HEK293 (cell line): ENCODE data around the gene SLC25A13.

Experiments
- CTCF ChIA-PET: fragments of 350-600 bp; formaldehyde crosslinking; extraction: SDS; loops from one replicate; lab custom pipeline; 2021; ENCODE audit warnings: antibody characterized with exemption; lab: Yijun Ruan, JAX
- POLR2A ChIA-PET: fragments of 300-600 bp; formaldehyde crosslinking; extraction: SDS; loops from one replicate; lab custom pipeline; 2020; ENCODE audit warnings: antibody characterized with exemption, inconsistent platforms; lab: Yijun Ruan, JAX
- H3K27ac ChIP-seq: fragments of 200-500 bp; sonication (Bioruptor generic); 2 replicates; pipeline ENCODE4 v1.5.1; 2014; ENCODE audit warnings: low read depth, low read length, control low read depth, inconsistent platforms; ENCODE audit errors: extremely low read depth
- H3K36me3 ChIP-seq, 2 experiments: fragments of 200-500 bp in 1 of 2; sonication (Bioruptor generic) in 1 of 2; 1 replicate in 1 of 2; 2 replicates in 1 of 2; pipeline ENCODE4 v1.5.1; 2014 to 2017; ENCODE audit warnings: inconsistent platforms in 2 of 2, low read length in 2 of 2; ENCODE audit not compliant: control insufficient read depth in 2 of 2, insufficient read depth in 1 of 2
- H3K4me1 ChIP-seq: fragments of 200-500 bp; sonication (Bioruptor generic); 2 replicates; pipeline ENCODE4 v1.5.1; 2014; ENCODE audit warnings: mild to moderate bottlenecking, low read length, inconsistent platforms; ENCODE audit not compliant: control insufficient read depth, insufficient read depth
- H3K4me3 ChIP-seq: 2 replicates; pipeline ENCODE4 v1.5.1; 2011; ENCODE audit warnings: low read depth, mild to moderate bottlenecking, control low read depth, low read length, moderate library complexity
- H3K9me3 ChIP-seq: fragments of 200-500 bp; sonication (Bioruptor generic); 2 replicates; pipeline ENCODE4 v1.5.1; 2014; ENCODE audit warnings: low read depth, low read length, inconsistent platforms; ENCODE audit not compliant: control insufficient read depth, insufficient read depth
- BCL11B ChIP-seq: fragments of 450-650 bp; formaldehyde crosslinking; IDR thresholded peaks from 2 replicates; pipeline ENCODE4 v1.5.1; 2016; ENCODE audit warnings: low read depth, missing biosample characterization, missing genetic modification characterization
- GLIS1 ChIP-seq: fragments of 450-650 bp; formaldehyde crosslinking; IDR thresholded peaks from 2 replicates; pipeline ENCODE4 v1.5.1; 2016; ENCODE audit warnings: missing biosample characterization, missing genetic modification characterization
- KLF16 ChIP-seq: fragments of 450-650 bp; formaldehyde crosslinking; IDR thresholded peaks from 2 replicates; pipeline ENCODE4 v1.5.1; 2017; ENCODE audit warnings: missing biosample characterization, missing genetic modification characterization
- ZBTB20 ChIP-seq: fragments of 450-650 bp; formaldehyde crosslinking; IDR thresholded peaks from 2 replicates; pipeline ENCODE4 v1.5.1; 2016; ENCODE audit warnings: missing biosample characterization, missing genetic modification characterization
- ZFP41 ChIP-seq: fragments of 450-650 bp; formaldehyde crosslinking; IDR thresholded peaks from 2 replicates; pipeline ENCODE4 v1.5.1; 2016; ENCODE audit warnings: missing biosample characterization, missing genetic modification characterization, borderline replicate concordance
- ZNF121 ChIP-seq: fragments of 450-650 bp; formaldehyde crosslinking; IDR thresholded peaks from 2 replicates; pipeline ENCODE4 v1.5.1; 2016; ENCODE audit warnings: missing biosample characterization, missing genetic modification characterization
- ZNF140 ChIP-seq: fragments of 450-650 bp; formaldehyde crosslinking; IDR thresholded peaks from 2 replicates; pipeline ENCODE4 v1.5.1; 2016; ENCODE audit warnings: missing biosample characterization, missing genetic modification characterization
- ZNF239 ChIP-seq: fragments of 450-650 bp; formaldehyde crosslinking; IDR thresholded peaks from 2 replicates; pipeline ENCODE4 v1.5.1; 2016; ENCODE audit warnings: missing biosample characterization, missing genetic modification characterization
- ZNF394 ChIP-seq: fragments of 450-650 bp; formaldehyde crosslinking; IDR thresholded peaks from 2 replicates; pipeline ENCODE4 v1.5.1; 2016; ENCODE audit warnings: missing biosample characterization, missing genetic modification characterization, mild to moderate bottlenecking, moderate library complexity, borderline replicate concordance
- ZNF423 ChIP-seq: fragments of 450-650 bp; formaldehyde crosslinking; IDR thresholded peaks from 2 replicates; pipeline ENCODE4 v1.5.1; 2016; ENCODE audit warnings: missing biosample characterization, missing genetic modification characterization
- ZSCAN16 ChIP-seq: fragments of 450-650 bp; formaldehyde crosslinking; IDR thresholded peaks from 2 replicates; pipeline ENCODE4 v1.5.1; 2016; ENCODE audit warnings: missing biosample characterization, missing genetic modification characterization
- TF ChIP-seq, protein P1 (sequence below): fragments of 450-650 bp; formaldehyde crosslinking; IDR thresholded peaks from 2 replicates; pipeline ENCODE4 v1.5.1; 2016; ENCODE audit warnings: missing biosample characterization, missing genetic modification characterization, low read depth
- TF ChIP-seq, protein P2 (sequence below): fragments of 450-650 bp; formaldehyde crosslinking; IDR thresholded peaks from 2 replicates; pipeline ENCODE4 v1.5.1; 2016; ENCODE audit warnings: missing biosample characterization, missing genetic modification characterization, low read depth
- TF ChIP-seq, protein P3 (sequence below): fragments of 450-650 bp; formaldehyde crosslinking; IDR thresholded peaks from 2 replicates; pipeline ENCODE4 v1.5.1; 2016; ENCODE audit warnings: missing biosample characterization, missing genetic modification characterization
- TF ChIP-seq, protein P4 (sequence below): fragments of 450-650 bp; formaldehyde crosslinking; IDR thresholded peaks from 2 replicates; pipeline ENCODE4 v1.5.1; 2016; ENCODE audit warnings: missing biosample characterization, missing genetic modification characterization, borderline replicate concordance
- TF ChIP-seq, protein P5 (sequence below): fragments of 450-650 bp; formaldehyde crosslinking; IDR thresholded peaks from 2 replicates; pipeline ENCODE4 v1.5.1; 2016; ENCODE audit warnings: missing biosample characterization, missing genetic modification characterization

Gene SLC25A13

DNA sequence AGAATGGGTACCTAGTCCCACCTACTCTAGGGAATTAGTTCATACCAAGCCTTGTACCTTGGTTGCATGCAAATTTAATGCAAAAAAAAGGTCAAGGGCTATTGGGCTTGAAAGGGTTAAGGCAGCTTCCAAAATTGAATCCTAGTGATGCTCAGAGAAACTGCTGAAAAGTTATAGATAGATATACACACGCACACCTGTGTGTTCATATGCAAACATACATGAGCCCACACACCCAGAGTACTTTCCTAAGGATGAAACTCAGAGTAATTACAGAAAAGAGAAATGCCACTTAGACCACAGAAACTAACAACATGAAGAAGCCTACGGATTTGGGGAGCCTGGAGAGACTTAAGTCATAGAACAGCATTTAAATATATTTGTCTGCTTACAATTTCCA lies 1.5 kb downstream of the SLC25A13 start (continued):
- TF ChIP-seq ZSCAN16 (tag by site-specific recombination) = no peak
- TF ChIP-seq, protein P1, sequence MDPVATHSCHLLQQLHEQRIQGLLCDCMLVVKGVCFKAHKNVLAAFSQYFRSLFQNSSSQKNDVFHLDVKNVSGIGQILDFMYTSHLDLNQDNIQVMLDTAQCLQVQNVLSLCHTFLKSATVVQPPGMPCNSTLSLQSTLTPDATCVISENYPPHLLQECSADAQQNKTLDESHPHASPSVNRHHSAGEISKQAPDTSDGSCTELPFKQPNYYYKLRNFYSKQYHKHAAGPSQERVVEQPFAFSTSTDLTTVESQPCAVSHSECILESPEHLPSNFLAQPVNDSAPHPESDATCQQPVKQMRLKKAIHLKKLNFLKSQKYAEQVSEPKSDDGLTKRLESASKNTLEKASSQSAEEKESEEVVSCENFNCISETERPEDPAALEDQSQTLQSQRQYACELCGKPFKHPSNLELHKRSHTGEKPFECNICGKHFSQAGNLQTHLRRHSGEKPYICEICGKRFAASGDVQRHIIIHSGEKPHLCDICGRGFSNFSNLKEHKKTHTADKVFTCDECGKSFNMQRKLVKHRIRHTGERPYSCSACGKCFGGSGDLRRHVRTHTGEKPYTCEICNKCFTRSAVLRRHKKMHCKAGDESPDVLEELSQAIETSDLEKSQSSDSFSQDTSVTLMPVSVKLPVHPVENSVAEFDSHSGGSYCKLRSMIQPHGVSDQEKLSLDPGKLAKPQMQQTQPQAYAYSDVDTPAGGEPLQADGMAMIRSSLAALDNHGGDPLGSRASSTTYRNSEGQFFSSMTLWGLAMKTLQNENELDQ (tag by site-specific recombination) = no peak

DNA sequence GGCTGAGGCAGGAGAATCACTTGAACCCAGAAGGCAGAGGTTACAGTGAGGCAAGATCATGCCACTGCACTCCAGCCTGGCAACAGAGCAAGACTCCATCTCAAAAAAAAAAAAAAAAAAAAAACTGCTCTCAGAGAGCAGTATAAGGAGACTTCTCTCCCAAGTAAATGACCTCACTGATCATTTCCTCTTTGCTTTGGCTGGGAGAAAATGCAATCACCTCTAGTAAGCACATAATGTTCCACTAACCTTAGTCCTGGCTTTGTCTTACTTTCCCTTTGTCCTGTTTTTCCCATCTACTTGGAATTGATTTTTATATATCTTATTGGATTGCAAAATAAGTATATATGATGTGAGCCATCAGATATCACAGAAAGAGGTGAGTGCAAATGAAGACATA lies 2.5 kb downstream of the SLC25A13 start:
- no peak overlapping the region for H3K4me3 ChIP-seq
- ChIA-PET POLR2A (interaction anchor here (1.7 kb wide), 1 partner anchor 15 kb away, joined by 6 read pairs; no protein-coding TSS in a partner anchor), CTCF (interaction anchor here (0.6 kb wide), 1 partner anchor 14 kb away, joined by 3 read pairs; no protein-coding TSS in a partner anchor)
- no peaks in the 10 kb centered on the region for H3K9me3 ChIP-seq
- peaks cover 4% of the 10 kb centered on the region; the same call in 1 of the 2 replicates for H3K4me1 ChIP-seq
- TF ChIP-seq, protein P2, sequence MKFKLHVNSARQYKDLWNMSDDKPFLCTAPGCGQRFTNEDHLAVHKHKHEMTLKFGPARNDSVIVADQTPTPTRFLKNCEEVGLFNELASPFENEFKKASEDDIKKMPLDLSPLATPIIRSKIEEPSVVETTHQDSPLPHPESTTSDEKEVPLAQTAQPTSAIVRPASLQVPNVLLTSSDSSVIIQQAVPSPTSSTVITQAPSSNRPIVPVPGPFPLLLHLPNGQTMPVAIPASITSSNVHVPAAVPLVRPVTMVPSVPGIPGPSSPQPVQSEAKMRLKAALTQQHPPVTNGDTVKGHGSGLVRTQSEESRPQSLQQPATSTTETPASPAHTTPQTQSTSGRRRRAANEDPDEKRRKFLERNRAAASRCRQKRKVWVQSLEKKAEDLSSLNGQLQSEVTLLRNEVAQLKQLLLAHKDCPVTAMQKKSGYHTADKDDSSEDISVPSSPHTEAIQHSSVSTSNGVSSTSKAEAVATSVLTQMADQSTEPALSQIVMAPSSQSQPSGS (tag by site-specific recombination) = 0 out of 2 replicates have a peak, but pooled peaks have one; percentile 28
- no peak for TF ChIP-seq ZNF239 (tag by site-specific recombination)
- H3K36me3 ChIP-seq = no peaks in the 10 kb centered on the region
- H3K27ac ChIP-seq = no peak overlapping the region

DNA sequence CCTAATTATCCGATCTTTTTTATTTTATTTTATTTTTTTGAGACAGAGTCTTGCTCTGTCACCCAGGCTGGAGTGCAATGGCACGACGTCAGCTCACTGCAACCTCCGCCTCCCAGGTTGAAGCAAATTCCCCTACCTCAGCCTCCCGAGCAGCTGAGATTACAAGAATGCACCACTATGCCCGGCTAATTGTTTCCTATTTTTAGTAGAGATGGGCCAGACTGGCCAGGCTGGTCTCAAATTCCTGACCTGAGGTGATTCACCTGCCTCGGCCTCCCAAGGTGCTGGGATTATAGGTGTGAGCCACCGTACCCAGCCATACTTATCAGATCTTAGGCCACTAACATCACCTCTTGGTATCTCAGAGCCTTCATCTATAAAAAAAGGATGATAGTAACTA lies 4.9 kb downstream of the SLC25A13 start:
- Histone ChIP-seq H3K27ac (no peak overlapping the region), H3K36me3 (no peaks in the 10 kb centered on the region), H3K9me3 (no peaks in the 10 kb centered on the region), H3K4me3 (no peak overlapping the region), H3K4me1 (peaks cover 4% of the 10 kb centered on the region; the same call in 1 of the 2 replicates)
- TF ChIP-seq GLIS1 (tag by site-specific recombination) (peak; percentile 54), ZNF423 (tag by site-specific recombination) (no peak)
- TF ChIP-seq, protein P3, sequence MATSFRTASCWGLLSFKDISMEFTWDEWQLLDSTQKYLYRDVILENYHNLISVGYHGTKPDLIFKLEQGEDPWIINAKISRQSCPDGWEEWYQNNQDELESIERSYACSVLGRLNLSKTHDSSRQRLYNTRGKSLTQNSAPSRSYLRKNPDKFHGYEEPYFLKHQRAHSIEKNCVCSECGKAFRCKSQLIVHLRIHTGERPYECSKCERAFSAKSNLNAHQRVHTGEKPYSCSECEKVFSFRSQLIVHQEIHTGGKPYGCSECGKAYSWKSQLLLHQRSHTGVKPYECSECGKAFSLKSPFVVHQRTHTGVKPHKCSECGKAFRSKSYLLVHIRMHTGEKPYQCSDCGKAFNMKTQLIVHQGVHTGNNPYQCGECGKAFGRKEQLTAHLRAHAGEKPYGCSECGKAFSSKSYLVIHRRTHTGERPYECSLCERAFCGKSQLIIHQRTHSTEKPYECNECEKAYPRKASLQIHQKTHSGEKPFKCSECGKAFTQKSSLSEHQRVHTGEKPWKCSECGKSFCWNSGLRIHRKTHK = no peak
- CTCF ChIA-PET = no interaction called here
- POLR2A ChIA-PET = no interaction called here

DNA sequence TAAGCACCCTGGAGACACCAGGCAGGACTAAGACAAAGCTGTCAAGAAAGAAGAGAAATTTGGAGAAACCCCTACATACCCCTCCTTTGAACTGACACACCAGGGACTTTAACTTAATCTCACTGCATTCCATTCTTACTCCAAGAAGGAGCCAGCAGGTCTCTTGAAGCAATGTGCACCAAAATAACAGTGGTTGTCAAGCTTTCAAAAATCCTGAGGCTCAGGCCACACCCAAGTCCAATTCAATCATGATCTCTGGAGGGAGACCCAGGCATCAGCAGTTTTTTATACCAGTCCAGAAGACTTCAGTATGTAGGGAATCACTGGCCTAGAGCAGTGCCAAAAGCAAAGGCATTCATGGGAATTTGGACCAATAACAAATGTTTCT lies 6.8 kb downstream of the SLC25A13 start:
- peaks cover 6% of the 10 kb centered on the region; the same call in 1 of the 2 replicates for H3K4me1 ChIP-seq
- ChIA-PET CTCF (interaction anchor here (0.6 kb wide), 1 partner anchor 8 kb away, joined by 3 read pairs; no protein-coding TSS in a partner anchor), POLR2A (no interaction called here)
- no peaks in the 10 kb centered on the region for H3K9me3 ChIP-seq
- no peak overlapping the region for H3K4me3 ChIP-seq
- no peak overlapping the region for H3K27ac ChIP-seq
- H3K36me3 ChIP-seq = no peaks in the 10 kb centered on the region
- TF ChIP-seq ZNF140 = no peak
- TF ChIP-seq, protein P4, sequence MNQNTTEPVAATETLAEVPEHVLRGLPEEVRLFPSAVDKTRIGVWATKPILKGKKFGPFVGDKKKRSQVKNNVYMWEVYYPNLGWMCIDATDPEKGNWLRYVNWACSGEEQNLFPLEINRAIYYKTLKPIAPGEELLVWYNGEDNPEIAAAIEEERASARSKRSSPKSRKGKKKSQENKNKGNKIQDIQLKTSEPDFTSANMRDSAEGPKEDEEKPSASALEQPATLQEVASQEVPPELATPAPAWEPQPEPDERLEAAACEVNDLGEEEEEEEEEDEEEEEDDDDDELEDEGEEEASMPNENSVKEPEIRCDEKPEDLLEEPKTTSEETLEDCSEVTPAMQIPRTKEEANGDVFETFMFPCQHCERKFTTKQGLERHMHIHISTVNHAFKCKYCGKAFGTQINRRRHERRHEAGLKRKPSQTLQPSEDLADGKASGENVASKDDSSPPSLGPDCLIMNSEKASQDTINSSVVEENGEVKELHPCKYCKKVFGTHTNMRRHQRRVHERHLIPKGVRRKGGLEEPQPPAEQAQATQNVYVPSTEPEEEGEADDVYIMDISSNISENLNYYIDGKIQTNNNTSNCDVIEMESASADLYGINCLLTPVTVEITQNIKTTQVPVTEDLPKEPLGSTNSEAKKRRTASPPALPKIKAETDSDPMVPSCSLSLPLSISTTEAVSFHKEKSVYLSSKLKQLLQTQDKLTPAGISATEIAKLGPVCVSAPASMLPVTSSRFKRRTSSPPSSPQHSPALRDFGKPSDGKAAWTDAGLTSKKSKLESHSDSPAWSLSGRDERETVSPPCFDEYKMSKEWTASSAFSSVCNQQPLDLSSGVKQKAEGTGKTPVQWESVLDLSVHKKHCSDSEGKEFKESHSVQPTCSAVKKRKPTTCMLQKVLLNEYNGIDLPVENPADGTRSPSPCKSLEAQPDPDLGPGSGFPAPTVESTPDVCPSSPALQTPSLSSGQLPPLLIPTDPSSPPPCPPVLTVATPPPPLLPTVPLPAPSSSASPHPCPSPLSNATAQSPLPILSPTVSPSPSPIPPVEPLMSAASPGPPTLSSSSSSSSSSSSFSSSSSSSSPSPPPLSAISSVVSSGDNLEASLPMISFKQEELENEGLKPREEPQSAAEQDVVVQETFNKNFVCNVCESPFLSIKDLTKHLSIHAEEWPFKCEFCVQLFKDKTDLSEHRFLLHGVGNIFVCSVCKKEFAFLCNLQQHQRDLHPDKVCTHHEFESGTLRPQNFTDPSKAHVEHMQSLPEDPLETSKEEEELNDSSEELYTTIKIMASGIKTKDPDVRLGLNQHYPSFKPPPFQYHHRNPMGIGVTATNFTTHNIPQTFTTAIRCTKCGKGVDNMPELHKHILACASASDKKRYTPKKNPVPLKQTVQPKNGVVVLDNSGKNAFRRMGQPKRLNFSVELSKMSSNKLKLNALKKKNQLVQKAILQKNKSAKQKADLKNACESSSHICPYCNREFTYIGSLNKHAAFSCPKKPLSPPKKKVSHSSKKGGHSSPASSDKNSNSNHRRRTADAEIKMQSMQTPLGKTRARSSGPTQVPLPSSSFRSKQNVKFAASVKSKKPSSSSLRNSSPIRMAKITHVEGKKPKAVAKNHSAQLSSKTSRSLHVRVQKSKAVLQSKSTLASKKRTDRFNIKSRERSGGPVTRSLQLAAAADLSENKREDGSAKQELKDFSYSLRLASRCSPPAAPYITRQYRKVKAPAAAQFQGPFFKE (tag by site-specific recombination) = no peak
- no peak for TF ChIP-seq ZFP41 (tag by site-specific recombination)
- no peak for TF ChIP-seq ZNF121 (tag by site-specific recombination)
- TF ChIP-seq BCL11B (tag by site-specific recombination) = no peak
- TF ChIP-seq KLF16 (tag by site-specific recombination) = no peak
- no peak for TF ChIP-seq ZBTB20 (tag by site-specific recombination)
- no peak for TF ChIP-seq ZNF394 (tag by site-specific recombination)
- TF ChIP-seq, protein P5, sequence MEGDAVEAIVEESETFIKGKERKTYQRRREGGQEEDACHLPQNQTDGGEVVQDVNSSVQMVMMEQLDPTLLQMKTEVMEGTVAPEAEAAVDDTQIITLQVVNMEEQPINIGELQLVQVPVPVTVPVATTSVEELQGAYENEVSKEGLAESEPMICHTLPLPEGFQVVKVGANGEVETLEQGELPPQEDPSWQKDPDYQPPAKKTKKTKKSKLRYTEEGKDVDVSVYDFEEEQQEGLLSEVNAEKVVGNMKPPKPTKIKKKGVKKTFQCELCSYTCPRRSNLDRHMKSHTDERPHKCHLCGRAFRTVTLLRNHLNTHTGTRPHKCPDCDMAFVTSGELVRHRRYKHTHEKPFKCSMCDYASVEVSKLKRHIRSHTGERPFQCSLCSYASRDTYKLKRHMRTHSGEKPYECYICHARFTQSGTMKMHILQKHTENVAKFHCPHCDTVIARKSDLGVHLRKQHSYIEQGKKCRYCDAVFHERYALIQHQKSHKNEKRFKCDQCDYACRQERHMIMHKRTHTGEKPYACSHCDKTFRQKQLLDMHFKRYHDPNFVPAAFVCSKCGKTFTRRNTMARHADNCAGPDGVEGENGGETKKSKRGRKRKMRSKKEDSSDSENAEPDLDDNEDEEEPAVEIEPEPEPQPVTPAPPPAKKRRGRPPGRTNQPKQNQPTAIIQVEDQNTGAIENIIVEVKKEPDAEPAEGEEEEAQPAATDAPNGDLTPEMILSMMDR (tag by site-specific recombination) = no peak
